ENCODE data around the gene FKBP5. TPM values are rescaled to one million over a fixed set of nuclear protein-coding genes. Genes with fewer than 3 reads are reported as not detected.

Gene FKBP5
- total RNA-seq, 4 donors from 2014 or later, result 65.0 to 273 (median 103) TPM

DNA sequence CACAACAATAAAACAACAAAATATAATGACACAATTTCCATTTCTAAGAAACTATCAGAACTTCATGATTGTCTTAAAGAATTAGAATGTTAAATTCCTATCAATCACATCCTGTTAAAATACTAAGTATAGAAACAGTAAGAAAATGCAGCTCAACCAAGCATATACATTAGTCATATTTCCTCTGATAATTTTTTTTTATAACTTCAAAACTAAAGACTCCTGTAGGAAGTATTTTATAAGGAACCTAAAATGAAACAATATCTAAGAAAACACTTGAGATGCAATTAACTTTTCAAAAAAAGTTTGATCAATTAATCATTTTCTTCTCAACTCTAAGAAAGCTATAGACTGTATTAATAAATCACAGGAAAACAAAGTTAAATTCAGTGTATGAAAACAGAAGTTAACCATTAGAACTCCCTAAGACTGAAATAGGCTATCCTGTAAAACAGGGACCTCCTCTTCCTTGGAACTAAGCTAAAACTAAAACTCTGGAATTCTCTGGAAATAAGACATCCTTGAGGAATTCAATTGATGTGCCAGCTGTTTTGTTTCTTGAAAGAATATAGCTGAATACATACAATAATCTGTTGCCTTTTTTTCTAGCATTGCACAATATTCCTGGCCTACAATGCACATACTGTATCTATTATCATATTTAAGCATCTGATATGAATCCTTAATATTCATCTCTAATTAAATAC is 19.8 kb downstream of the FKBP5 start:
- Histone ChIP-seq H3K4me3 (peak overlapping the region in 1 of 4 donors; percentile 22), H3K27ac (peak overlapping the region in 3 of 4 donors; percentile 37 to 52 (median 50)), H3K36me3 (peaks cover 0 to 85% (median 0%) of the 10 kb centered on the region in 3 donors), H3K4me1 (peaks cover 0 to 95% (median 40%) of the 10 kb centered on the region in 3 donors), H3K9me3 (no peaks in the 10 kb centered on the region), H3K27me3 (no peaks in the 10 kb centered on the region)
- no peak for TF ChIP-seq POLR2A (IDR thresholded peaks at IDR 0.05)
- TF ChIP-seq, protein P1, sequence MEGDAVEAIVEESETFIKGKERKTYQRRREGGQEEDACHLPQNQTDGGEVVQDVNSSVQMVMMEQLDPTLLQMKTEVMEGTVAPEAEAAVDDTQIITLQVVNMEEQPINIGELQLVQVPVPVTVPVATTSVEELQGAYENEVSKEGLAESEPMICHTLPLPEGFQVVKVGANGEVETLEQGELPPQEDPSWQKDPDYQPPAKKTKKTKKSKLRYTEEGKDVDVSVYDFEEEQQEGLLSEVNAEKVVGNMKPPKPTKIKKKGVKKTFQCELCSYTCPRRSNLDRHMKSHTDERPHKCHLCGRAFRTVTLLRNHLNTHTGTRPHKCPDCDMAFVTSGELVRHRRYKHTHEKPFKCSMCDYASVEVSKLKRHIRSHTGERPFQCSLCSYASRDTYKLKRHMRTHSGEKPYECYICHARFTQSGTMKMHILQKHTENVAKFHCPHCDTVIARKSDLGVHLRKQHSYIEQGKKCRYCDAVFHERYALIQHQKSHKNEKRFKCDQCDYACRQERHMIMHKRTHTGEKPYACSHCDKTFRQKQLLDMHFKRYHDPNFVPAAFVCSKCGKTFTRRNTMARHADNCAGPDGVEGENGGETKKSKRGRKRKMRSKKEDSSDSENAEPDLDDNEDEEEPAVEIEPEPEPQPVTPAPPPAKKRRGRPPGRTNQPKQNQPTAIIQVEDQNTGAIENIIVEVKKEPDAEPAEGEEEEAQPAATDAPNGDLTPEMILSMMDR (IDR thresholded peaks at IDR 0.05), result no peak
- no peak for DNase-seq
- intact Hi-C loops (cut with DNase I), result no loop called here

DNA sequence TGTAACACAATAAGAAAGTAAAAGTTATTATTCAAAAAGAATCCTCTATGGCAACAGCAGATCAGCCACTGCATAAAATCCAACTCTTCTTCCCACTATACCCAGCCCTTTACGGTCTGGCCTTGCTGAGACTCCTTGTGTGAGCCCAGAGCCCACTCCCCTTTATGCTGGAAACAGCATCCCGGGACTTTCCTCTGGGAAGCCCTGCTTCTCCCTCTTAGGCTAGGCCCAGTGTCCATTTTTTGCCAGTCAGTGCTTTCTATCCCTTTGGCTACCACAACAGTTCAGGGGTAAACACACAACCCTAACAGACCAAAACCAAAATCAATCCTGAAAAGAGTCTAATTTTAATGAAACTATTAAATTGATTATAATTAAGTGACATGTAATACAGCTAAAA is 20.6 kb downstream of the FKBP5 start:
- no peak overlapping the region for H3K4me3 ChIP-seq
- H3K27me3 ChIP-seq, result no peaks in the 10 kb centered on the region
- no peak for TF ChIP-seq POLR2A (IDR thresholded peaks at IDR 0.05)
- TF ChIP-seq, protein P1 (IDR thresholded peaks at IDR 0.05), result no peak
- H3K9me3 ChIP-seq, result no peaks in the 10 kb centered on the region
- H3K36me3 ChIP-seq, result peaks cover 0 to 77% (median 0%) of the 10 kb centered on the region in 3 donors
- peaks cover 5 to 95% (median 46%) of the 10 kb centered on the region in 3 donors for H3K4me1 ChIP-seq
- peak overlapping the region in 2 of 4 donors; percentile 27 to 50 for H3K27ac ChIP-seq
- WGBS, 2 donors, result 70 to 87% methylated on average over 2 of the region's 2 CpGs
- intact Hi-C loops (cut with DNase I), result no loop called here
- DNase-seq, result no peak

DNA sequence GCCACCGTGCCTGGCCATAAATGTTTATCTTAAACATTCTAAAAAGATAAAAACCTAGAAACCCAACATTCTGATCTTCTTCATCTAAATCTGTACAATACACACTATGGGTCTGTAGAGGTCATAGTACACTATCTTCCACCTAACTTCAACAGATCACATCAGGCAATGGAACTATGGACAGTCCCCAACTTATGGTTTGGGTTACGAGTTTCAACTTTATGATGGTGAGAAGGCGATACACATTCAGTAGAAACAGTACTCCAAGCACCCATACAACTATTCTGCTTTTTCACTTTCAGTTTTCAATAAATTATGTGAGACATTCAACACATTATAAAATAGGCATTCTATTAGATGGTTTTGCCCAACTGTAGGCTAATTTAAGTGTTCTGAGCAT is 23.1 kb downstream of the FKBP5 start:
- intact Hi-C loops (cut with DNase I), result no loop called here
- TF ChIP-seq, protein P1 (IDR thresholded peaks at IDR 0.05), result no peak
- no peak for TF ChIP-seq POLR2A (IDR thresholded peaks at IDR 0.05)
- peaks cover 11 to 88% (median 54%) of the 10 kb centered on the region in 3 donors for H3K4me1 ChIP-seq

DNA sequence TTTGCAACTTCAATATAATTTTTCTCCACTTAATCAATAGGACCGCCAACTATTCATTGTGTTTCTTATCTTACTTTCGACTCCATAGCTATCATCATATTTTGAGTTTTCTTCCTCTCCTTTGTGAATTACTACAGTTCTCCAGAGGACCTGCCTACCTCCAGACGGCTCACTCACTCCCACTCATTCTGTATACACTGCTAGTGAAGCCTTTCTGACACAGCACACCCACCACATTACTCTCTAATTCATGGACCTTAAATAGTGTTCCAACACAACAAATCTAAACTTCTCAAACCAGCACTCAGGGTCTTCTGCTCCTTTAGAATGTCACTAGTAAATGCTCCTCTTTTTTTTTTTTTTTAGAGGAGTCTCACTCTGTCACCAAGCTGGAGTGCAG is 23.8 kb downstream of the FKBP5 start:
- peaks cover 0 to 62% (median 0%) of the 10 kb centered on the region in 3 donors for H3K36me3 ChIP-seq
- H3K4me3 ChIP-seq, result no peak overlapping the region
- H3K27me3 ChIP-seq, result no peaks in the 10 kb centered on the region
- no peaks in the 10 kb centered on the region for H3K9me3 ChIP-seq
- DNase-seq, result no peak
- TF ChIP-seq POLR2A (IDR thresholded peaks at IDR 0.05), result no peak
- TF ChIP-seq, protein P1 (IDR thresholded peaks at IDR 0.05), result no peak
- 85 to 86% methylated on average over 3 of the region's 3 CpGs for WGBS, 2 donors
- no peak overlapping the region for H3K27ac ChIP-seq
- intact Hi-C loops (cut with DNase I), result no loop called here
- peaks cover 11 to 81% (median 54%) of the 10 kb centered on the region in 3 donors for H3K4me1 ChIP-seq

More for the DNA sequence above, 23.1 kb downstream of the FKBP5 start:
- Histone ChIP-seq H3K4me3 (no peak overlapping the region), H3K27me3 (no peaks in the 10 kb centered on the region), H3K9me3 (no peaks in the 10 kb centered on the region), H3K27ac (no peak overlapping the region), H3K36me3 (peaks cover 0 to 69% (median 0%) of the 10 kb centered on the region in 3 donors)
- 81 to 96% methylated on average over 3 of the region's 3 CpGs for WGBS, 2 donors
- no peak for DNase-seq

DNA sequence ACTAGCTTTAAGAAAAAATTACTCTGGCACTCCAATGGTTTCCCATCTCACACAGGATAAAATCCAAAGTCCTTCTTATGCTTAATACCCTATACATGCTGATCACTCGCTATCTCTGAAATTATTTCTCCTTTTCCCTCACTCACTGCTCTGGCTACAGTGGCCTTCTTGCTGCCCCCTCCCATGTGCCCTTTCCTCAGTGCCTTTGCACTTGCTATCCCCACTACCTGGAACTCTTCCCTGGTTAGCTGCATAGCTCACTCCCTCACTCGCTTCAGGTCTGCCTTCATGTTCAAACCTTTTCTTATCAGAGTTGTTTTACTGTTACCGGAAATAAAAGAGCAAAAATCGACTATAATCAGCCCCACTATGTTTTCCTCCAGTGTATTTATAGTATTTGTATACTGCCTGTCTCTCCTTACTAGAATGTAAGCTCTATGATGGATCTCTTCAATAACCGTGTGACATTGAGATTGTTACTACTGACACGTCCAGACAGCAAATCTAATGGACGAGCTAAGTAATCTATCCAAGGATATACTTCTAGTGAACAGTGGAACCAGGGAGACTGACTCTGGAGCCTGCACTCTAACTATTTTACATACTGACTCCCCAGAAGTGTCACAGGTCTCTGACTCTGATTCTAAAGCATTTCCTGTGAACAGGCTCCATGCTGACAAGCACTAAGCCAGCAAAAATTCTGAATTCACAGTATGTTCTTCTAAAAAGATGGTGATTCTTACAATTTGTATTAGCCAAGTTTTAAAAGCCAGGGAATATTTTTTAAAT is 25.1 kb downstream of the FKBP5 start:
- peaks cover 0 to 58% (median 0%) of the 10 kb centered on the region in 3 donors for H3K36me3 ChIP-seq
- H3K4me1 ChIP-seq, result peaks cover 11 to 68% (median 45%) of the 10 kb centered on the region in 3 donors
- DNase-seq, result no peak
- 69 to 71% methylated on average over 7 of the region's 7 CpGs for WGBS, 2 donors
- H3K4me3 ChIP-seq, result peak overlapping the region in 1 of 4 donors; percentile 3
- intact Hi-C loops (cut with DNase I), result no loop called here
- no peaks in the 10 kb centered on the region for H3K27me3 ChIP-seq
- TF ChIP-seq, protein P1 (IDR thresholded peaks at IDR 0.05), result no peak
- TF ChIP-seq POLR2A (IDR thresholded peaks at IDR 0.05), result no peak
- no peaks in the 10 kb centered on the region for H3K9me3 ChIP-seq
- H3K27ac ChIP-seq, result peak overlapping the region in 1 of 4 donors; percentile 32

Measured in esophagus squamous epithelium (tissue), 5 donors.